Subcutaneous adipose tissue (tissue), 4 donors: ENCODE data around the gene UGT1A7. TPM values are rescaled to one million over a fixed set of nuclear protein-coding genes. Genes with fewer than 3 reads are reported as not detected.

Experiments
- total RNA-seq, 4 donors: library from RNA; depleted of rRNA; stranded (reverse); fragments of >200 nt; gene quantifications; one replicate each; pipeline ENCODE4 v1.1.0, GENCODE V29; 2016
- TF ChIP-seq, protein P1 (sequence below): fragments of 450-650 bp; IDR thresholded peaks from one replicate; pipeline ENCODE4 v1.5.1; 2016; ENCODE audit warnings: low read depth, mild to moderate bottlenecking, control low read depth, antibody characterized with exemption, moderate library complexity

Gene UGT1A7
- total RNA-seq, 4 donors from 2014 or later, result 0.88 TPM; not detected in 3

DNA sequence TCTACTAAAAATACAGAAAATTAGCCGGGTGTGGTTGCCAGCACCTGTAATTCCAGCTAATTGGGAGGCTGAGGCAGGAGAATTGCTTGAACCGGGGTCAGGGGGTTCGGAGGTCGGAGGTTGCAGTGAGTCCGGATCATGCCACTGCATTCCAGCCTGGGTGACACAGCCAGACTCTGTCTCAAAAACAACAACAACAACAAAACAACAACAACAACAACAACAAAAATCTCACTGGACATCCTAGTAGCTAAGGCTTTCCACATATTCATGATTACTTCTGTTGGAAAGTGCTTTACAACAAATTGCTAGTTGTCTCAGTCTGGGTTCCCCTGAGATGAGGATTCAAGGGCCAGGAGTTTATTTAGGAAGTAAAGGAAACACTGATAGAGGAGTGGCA is 92.2 kb downstream of the UGT1A7 start:
- TF ChIP-seq, protein P1, sequence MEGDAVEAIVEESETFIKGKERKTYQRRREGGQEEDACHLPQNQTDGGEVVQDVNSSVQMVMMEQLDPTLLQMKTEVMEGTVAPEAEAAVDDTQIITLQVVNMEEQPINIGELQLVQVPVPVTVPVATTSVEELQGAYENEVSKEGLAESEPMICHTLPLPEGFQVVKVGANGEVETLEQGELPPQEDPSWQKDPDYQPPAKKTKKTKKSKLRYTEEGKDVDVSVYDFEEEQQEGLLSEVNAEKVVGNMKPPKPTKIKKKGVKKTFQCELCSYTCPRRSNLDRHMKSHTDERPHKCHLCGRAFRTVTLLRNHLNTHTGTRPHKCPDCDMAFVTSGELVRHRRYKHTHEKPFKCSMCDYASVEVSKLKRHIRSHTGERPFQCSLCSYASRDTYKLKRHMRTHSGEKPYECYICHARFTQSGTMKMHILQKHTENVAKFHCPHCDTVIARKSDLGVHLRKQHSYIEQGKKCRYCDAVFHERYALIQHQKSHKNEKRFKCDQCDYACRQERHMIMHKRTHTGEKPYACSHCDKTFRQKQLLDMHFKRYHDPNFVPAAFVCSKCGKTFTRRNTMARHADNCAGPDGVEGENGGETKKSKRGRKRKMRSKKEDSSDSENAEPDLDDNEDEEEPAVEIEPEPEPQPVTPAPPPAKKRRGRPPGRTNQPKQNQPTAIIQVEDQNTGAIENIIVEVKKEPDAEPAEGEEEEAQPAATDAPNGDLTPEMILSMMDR, result no peak

DNA sequence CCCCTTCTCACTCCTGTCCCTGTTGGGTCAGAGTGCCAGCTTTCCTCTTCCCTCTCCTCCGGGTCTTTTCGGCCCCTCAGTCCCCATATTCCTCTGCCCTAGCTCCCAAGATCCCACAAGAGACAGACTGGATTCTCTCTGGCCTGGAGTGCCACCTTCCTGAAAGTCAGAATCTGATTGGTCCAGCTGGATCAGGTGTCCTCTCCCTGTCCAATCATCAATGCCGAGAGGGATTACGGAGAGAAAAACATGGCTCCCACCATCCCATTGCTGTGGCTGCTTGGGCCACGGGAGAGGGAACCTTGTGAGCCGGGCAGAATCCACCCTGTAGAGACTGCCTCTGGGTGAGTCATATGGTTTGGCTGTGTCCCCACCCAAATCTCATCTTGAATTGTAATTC is 93.7 kb downstream of the UGT1A7 start:
- TF ChIP-seq, protein P1, result no peak

DNA sequence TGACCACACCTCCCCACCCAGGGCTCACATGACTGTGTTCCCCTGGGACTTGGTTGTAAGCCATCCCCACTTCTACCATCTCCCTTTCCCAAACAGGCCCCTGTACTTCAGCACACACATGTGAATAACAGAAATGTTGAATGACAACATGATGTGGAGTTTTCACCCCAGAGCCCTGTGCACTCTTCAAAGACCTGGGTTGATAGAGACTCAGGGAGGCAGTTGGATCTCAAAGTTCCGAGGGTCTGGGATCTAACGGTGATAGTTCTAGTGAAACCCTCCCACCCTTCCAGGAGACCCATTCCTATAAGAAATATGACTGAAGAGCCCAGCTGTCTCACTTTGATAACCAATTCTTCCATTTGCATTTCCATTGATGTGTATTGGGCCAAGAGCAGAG is 96.3 kb downstream of the UGT1A7 start, which contains the start of gene MROH2A:
MROH2A (plus strand) TSS at position 301 of the 400 bp plus-strand sequence. CDS start 1,029 bp downstream, outside the sequence.
- TF ChIP-seq, protein P1, result no peak

DNA sequence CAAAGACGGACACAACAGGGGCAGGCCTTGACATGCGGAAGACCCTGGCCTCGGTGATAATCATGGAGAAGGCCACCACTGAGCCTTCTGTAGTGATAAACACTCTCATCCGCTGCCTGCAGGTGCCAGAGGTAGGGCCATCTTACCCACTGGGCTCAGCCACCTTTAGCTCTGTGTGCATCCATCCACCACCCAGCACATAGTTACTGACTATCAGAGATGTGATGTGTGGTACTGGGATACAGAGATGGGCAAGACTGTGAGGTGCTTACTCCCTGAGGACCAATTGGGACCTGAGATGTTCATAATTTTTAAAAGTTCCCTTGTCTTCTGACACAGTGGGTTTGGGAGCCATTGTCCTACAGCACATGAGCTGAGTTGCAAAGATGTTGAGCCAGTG is 98.0 kb downstream of the UGT1A7 start:
- TF ChIP-seq, protein P1, result no peak

DNA sequence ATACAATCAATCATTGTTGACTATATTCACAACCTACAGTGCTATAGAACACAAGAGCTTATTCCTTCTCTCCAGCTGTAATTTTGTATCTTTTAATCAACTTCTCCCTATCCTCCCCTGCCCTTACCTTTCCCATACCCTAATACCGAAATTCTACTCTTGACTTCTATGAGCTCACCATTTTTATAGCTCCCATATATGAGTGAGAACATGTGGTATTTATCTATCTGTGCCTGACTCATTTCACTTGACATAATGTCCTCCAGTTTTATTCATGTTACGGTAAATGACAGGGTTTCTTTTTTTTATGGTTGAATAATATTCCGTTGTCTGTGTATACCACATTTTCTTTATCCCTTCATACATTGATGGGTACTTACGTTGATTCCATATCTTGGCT is 99.1 kb downstream of the UGT1A7 start:
- TF ChIP-seq, protein P1, result no peak

DNA sequence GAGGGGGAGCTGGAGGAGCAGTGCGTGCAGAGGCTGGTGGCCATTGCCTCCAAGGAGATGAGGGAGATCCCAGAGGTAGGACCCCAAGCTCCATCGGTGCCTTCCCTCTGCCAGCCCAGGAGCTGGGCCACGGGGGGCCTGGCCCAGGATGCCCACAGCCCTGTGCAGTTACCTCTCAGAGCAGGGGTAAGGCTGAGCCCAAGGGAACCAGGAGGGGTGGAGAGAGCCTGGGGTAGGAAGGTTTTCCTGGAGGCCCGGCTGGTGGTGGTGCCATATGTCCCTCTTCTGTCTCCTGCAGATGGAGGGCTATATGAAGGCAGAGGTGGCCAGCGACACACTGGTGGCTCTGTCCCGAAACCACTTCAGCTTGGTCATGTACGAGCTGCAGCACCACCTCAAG is 107.9 kb downstream of the UGT1A7 start:
- TF ChIP-seq, protein P1, result no peak

DNA sequence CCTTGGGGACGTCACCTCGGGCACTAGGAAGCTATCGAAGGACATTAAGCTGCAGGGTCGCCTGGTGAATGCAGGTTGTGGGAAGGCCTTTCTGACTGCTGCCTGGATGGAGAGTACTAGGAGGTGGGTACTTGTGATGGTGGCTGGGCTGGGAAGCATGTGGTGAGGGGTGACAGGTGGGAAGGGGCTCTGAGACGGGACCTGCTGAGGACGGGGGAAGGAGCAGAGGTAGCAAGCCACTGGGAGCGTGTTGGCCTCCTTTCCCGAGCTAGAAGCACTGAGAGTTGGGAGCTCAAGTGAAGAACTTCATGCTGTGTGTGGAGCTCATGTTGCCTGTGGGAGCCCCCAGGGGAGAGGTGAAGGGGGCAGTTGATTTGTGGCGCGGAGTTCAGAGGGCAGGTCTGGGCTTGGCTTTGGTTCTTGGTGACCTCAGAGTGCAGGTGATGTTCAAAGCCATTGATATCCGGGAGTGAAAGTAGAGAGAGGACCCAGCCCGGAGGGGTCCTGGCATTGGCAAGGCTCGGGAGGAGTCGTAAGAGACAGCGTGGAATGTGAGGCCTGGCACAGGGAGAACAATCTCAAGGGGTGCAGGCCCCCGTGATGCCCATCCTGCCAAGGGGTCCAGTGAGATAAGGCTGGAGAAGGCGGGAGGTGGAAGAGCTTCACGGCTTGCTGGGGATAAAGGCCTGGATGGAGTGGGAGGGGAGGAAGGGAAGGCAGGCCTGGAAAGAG is 109.6 kb downstream of the UGT1A7 start:
- TF ChIP-seq, protein P1, result no peak
